Kidney capillary endothelial cell (primary cell): Measurements from ENCODE around the gene PVR.
A peak's percentile ranks its signal among the peaks of the same experiment; 100 is the strongest.
"Not testable (repeated sequence)": the region's sequence is repeated elsewhere in the genome, so short reads cannot be mapped to it uniquely, and the experiment has no call there.

Source experiments
- DNase-seq: peaks from one replicate; pipeline ENCODE4 v3.0.0-alpha.2; 2018; ENCODE audit warnings: low spot score

PVR gene

DNA sequence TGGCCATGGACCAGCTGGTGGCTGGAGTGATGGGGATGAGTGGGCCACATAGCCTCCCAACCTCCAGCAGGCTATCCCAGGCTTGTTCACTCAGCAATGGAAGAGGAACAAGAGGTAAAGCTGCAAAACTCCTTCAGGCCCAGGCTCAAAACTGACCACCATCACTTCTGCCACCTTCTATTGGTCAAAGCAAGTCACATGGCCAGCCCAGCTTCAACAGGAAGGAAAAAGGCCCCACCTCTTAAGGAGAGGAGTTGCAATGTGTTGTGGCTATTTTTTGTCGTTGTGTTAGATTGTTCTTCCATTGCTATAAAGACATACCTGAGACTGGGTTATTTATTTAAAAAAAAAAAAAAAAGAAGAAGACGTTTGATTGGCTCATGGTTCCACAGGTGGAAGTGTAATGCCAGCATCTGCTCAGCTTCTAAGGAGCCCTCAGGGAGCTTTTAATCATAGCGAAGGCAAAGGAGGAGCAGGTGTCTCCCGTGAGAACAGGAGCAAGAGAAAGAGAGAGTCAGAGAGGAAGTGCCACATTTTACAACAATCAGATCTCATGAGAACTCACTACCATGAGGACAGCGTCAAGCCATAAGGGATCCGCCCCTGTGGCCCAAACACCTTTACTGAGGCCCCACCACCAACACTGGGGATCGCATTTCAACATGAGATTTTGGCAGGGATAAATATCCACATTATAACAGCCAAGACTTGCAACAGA is 24.9 kb upstream of the PVR start:
- DNase-seq, result no peak

DNA sequence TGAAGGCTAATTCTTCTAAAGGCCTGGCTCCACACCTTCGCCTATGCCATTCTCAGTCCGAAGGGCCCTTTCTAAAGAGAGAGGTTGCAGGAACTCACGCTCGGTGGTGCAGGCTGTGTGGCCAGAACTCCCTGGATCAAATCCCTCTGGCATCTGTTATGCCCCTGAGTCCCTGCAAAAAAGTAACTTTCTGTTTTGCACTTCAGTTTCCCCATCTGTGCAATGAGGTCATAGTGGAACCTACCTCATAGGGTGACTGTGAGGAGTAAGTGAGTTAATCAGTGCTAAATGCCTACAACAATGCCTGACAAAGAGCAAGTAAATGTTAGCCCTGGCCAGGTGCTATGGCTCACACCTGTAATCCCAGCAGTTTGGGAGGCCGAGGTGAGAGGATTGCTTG is 23.0 kb upstream of the PVR start:
- no peak for DNase-seq

DNA sequence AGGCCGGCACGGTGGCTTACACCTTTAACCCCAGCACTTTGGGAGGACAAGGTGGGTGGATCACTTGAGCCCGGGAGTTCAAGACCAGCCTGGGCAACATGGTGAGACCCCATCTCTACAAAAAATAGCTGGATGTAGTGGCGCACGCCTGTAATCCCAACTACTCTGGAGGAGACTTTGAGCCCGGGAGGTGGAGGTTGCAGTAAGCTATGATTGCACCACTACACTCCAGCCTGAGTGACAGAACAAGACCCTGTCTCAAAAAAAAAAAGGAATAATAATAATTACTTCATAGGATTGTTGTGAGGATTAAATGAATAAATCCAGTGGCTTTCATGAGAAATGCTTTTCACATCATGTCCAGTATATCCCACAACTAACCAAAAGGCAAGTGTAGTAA is 22.3 kb upstream of the PVR start:
- DNase-seq, result no peak

DNA sequence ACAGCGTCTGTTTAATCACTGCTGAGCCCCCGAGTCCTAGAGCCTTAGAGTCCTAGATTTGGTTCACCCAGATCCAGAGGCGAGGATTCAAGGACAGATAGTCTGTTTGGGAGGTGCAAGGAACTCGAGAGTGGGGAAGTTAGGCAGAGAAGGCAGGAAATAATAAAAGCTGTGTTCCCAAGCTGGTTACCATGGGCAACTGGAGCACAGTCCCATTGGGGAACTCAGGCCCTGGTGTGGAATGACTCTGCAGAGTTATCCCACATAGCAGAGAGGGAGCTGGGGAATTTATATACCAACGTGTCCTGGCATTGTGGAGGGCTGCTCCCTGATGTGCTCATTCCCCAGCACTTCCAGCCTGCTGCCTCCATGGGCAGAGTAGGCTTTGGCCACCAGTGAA is 20.6 kb upstream of the PVR start:
- no peak for DNase-seq

DNA sequence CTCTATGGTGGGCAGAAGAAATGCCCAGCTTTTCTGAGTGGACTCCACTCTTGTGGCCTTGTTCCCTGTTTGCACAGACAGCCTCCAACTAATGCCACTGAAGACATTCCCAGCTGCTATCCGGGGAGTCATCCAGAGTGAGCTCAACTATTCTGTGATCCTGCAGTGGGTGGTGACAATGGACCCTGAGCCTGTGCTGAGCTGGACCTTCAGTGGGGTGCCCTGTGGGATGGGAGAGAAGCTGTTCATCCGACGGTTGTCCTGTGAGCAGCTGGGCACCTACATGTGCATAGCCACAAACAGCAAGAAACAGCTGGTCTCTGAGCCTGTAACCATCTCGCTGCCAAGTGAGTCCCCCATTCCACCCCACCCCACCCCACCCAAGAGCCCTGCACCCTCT is 20.1 kb upstream of the PVR start:
- DNase-seq, result no peak

DNA sequence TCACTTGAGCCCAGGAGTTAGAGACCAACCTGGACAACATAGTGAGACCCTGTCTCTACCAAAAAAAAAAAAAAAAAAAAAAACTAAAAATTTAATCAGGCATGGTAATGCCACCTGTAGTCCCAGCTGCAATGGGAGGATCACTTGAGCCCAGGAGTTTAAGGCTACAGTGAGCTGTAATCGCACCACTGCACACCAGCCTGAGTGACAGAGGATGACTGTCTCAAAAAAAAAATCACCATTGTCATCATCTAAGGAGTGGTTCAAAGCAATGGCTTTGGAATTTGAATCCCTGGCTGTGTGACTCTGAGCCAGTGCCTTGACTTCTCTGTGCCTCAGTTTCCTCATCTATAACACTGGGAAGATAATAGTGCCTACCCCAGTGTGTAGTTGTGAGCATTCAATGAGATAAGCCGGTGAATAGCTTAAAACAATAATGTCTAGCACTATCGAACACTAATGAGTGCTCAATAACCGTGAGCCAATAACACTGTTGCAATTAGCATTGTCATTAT is 18.8 kb upstream of the PVR start:
- no peak for DNase-seq

DNA sequence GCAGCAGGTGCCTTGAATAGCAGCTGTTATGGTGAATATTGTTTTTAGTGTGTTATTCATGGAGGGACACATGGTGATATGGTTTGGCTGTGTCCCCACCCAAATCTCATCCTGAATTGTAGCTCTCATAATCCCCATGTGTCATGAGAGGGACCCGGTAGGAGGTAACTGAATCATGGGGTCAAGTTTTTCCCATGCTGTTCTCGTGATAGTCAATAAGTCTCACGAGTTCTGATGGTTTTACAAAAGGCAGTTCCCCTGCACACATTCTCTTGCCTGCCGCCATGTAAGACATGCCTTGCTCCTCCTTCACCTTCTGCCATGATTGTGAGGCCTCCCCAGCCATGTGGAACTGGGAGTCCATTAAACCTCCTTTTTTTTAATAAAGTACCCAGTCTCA is 18.1 kb upstream of the PVR start:
- DNase-seq, result not testable (repeated sequence)

DNA sequence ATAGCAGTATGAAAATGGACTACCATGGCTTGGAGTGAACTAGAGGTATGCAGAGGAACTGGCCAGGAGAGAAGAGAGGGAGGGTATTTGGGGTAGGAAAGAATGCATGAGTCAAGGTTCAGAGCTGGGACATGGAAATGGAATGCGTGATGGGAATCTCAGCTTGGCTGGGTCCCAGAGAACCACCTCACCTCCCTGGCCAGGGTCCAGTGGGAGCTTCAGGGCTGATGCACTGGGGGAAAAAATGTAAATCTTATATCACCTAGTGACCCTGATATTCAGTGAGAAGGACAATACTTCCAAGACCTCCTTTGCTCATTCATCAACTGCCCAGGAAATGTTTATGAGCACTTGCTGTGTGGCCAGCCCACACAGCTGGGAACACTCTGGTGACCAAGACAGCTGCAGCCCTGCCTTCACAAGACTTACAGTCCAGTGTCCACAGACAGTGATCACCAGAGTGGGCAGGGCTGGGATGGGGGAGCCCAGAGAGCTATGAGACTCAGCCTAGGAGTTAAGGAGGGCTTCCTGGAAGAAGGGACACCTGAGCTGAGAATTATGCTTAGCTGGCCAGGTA is 17.6 kb upstream of the PVR start:
- DNase-seq, result peak; percentile 63

DNA sequence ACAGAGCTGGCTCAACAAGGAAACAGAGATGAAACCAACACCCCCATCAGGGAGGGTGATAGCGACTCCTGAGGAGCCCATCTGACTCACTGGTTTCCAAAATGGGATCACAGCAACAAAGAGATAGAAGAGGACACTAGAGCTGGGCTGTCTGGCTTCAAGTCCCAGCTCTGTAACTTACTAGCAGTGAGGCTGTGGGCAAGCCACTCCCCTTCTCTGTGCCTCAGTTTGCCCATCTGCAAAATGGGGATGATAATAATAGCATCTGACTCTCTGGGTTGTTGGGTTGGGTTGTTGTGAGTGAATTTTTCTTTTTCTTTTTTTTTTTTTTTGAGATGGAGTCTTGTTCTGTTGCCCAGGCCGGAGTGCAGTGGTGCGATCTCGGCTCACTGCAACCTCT is 16.1 kb upstream of the PVR start:
- no peak for DNase-seq

DNA sequence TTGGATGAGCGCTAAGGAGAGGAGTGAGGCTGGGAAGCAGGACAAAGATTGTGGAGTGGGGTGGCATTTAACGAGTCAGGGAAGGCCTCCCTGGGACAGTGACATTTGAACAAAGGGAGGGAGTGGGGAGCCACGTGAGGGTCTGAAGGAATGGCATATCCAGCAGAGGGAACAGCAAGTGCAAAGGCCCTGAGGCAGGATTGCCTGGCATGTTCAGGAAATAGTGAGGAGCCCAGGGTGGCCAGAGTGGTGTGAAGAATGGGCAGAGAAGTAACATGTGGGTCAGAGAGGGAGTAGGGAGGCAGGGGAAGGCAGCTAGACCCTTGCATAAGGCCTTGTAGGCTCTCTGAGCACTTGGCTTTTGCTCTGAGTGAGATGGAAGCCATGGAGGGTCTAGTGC is 14.9 kb upstream of the PVR start:
- DNase-seq, result no peak

DNA sequence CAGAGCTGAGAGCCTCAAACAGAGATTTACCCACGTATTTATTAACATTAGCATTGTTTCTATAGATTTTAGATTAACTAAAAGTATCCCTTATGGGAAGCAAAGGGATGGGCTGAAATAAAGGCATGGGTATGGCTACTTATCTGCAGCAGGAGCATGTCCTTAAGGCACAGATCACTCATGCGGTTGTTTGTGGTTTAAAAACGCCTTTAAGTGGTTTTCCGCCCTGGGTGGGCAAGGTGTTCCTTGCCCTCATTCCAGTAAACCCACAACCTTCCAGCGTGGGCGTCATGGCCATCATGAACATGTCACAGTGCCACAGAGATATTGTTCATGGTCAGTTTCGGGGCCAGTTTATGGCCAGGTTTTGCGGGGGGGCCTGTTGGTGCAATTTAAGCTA is 12.1 kb upstream of the PVR start:
- not testable (repeated sequence) for DNase-seq

DNA sequence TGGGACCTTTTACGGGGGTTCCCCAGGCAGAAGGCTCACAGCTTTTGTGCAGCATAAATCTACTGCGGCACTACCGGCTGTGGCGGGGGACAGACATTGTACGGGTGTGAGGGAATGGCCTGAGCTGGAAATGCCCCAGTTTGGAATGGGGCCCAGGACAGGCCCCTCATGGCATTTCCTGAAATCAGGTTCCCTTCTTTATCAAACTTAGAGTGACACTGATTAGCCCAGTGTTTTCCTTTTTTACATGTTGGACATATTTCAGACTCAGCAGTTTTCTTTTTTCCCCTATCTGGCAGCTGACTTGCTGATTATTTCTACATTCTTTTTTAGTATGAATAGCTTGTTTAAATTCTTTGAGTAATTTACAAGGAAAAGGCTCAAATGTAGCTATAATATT is 9.7 kb upstream of the PVR start:
- not testable (repeated sequence) for DNase-seq

DNA sequence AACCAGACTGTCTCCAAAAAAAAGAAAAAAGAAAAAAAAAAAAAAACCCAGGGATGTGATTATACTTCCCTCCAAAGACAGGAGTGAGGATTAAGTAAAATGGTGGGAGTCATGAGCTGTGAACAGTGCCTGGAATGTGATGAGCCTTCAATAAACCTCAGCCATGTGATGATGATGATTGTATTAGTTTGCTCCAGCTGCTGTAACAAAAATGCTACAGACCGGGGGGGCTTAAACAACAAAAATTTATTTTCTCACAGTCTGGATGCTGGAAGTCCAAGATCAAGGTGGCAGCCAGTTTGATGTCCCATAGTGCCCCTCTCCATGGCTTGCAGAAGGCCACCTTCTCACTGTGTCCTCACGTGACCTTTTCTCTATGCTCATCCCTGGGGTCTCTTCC is 8.9 kb upstream of the PVR start:
- DNase-seq, result no peak

DNA sequence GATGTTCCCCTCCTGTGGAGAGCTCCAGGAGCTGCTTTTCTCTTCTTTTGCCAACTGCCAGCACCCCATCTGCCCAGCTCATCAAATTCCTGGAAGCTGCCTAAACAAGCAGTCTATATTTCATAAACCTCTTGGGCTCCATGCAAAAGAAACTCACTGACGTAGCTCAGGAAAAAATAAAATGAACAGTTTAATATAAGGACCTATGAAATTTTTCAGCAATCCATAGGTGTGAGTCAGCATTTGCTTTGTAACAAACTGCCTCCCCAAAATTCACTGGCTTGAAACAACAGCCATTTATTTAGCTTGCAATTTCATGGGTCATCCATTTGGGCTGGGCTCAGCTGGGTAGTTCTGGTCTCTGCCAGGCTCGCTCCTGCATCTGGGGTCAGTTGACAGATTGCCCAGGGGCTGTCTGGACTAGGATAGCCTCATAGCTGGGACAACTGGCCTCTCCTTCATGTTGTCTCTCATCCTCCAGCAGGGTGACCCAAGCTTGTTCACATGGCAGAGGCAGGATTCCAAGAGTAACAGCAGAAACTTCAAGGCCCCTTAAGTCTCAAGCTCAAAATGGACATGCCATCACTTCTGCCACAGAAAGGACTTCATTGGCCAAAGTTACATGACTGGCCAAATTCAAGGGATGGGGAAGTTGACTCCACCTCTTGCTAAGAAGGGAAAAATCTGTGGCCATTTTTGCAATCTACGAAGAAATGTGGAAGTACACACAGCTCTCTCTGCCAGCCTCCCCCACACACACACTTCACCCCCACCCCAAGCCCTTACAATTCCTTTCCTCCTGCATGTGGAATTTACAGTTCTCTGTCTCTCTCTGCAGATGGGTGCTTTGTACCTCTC is 7.9 kb upstream of the PVR start:
- no peak for DNase-seq

DNA sequence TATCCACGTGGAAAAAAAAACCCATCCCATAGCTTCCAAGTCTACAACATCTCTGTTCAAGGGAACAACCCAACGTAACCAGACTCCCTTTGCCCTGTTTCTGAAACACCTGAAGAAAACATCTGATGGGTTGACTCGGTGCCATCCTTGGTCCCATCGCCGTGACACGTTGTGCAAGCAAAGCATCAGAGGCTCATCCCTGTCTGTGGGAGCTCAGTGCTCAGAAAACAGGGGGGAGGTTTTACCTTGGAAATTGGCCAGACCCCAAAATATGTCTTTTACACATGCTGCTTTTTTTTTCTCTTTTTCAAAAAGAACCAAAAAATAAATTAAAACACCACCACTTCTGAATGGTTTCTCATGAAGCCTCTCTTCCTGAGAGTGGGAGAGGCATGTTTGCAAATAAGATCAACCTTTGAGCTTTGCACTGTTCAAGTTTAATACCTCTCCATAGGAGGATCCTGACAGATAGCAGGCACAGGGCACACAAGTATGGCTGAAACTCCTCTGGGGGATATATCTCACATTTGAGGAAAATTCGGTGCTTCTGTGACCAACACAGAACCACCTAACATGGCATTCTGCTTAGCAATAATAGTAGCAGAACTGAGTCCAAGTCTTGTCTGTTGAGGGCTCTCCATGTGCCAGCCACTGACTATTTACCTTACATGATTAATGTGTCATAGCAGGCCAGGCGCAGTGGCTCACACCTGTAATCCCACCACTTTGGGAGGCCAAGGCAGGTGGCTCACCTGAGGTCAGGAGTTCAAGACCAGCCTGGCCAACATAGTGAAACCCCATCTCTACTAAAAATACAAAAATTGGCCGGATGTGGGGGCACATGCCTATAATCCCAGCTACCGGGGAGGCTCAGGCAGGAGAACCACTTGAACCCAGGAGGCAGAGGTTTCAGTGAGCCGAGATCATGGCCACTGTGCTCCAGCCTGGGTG is 7.0 kb upstream of the PVR start:
- no peak for DNase-seq

DNA sequence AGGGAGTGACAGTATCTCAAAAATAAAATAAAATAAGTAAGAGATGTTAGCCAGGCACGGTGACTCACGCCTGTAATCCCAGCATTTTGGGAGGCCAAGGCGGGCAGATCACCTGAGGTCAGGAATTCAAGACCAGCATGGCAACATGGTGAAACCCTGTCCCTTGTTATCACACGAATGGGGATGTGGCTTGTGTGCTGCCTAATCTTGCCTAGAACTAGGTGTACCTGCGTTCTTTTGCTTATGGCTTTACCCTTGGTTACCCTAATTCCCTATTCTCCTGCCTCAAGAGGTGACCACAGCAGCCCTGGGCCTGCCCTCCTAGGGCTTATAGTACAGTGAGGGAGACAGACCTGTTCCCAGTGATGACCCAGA is 6.3 kb upstream of the PVR start:
- no peak for DNase-seq

DNA sequence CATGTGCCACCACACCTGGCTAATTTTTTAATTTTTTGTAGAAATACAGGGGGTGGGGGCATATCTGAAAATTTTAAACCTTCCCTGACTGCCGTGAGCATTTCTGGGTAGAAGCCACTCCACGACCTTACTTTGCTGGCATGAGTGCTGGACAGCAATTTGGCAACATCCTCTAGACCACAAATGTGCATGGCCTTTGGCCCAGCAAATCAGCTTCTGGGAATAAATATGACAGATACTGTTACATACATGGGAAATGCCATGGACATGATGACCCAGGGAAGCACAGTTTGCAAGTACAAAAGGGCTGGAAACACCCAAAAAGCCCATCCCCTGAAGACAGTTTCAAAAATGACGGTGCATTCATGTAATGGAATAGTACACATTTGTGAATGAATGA is 3.2 kb upstream of the PVR start:
- no peak for DNase-seq

DNA sequence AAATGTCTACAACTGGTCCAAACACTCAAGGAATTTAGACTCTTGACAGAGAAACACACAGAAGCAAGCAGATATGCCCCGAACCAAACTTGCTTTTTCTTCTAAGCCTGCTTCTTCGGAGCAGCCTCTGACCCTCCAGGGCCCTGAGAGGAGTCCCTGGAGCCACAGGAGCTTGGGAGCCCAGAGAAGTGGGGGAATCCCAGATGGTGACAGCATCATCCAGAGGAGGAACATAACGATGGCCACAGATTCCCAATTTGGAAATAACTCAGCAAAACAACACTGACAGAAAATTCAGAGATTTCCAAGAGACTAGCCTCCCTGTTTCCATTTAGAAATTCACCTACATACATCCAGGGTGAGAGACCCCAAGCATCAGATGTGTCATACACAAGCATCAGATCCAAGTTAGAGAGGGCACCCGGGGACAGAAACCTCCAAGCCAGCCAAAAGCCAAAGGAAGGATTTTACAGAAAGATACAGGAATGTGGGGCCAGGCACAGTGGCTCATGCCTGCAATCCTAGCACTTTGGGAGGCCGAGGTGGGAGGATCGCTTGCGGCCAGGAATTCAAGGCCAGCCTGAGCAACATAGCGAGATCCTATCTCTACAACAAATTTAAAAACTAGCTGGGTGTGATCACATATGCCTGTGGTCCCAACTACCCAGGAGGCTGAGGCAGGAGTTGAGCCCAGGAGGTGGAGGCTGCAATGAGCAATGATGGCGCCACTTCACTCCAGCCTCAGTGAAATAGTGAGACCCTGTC is 2.0 kb upstream of the PVR start:
- DNase-seq, result no peak

DNA sequence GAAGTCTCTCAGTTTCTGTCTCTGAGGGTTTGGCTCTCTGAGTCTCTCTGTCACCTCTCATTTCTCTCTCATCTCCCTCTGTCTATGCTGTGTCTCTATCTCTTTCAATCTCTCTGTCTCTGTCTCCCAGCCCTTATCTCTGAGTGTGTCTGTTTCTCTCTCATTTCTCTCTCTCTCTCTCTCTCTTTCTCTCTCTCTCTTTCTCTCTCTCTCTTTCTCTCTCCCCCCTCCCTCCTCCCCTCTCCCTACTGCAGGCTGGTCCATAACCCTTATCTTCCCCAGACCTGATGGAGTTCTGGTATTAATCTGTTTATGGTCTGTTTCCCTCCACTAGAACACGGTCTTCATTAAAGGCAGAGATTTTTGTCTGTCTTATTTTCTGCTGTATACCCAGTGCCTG is 1.3 kb upstream of the PVR start:
- DNase-seq, result no peak

DNA sequence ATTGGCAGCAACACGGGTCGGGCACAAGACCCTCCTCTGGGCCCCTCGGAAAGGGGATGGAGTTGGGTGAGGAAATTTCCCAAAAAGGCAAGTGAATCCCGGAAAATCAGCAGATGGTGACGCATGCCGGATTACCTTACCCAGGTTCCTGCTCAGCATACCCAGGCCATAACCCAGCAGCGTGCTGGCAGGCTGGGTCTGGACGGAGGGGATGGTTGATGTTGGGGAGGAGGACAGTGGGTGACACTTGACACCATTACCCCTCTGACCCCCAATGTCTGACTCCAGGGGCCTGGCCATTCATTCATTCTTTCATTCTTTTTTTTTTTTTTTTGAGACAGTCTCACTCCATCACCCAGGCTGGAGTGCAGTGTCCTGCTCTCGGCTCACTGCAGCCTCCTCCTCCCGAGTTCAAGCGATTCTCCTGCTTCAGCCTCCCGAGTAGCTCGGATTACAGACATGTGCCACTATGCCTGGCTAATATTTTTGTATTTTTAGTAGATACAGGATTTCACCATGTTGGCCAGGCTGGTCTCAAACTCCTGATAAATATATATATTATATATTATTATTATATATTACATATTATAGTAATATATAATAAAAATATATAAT is 799 bp downstream of the PVR start:
- peak; percentile 60 for DNase-seq
